Measurements from ENCODE around the gene AAMDC. TPM values are rescaled to one million over a fixed set of nuclear protein-coding genes. Genes with fewer than 3 reads are reported as not detected.

The AAMDC gene
- total RNA-seq: 10 to 100 TPM; 54.5 to 70.1 (median 61.3) TPM
- 100 to 1,000 TPM in 1 of 3 donors, 10 to 100 TPM in 2; 93.4 to 160 (median 99.8) TPM for polyA plus RNA-seq
- long read RNA-seq, donor 1, transcript AAMDC-202 (4 exons, 531 nt): major isoform, 8 of 20 reads
- long read RNA-seq, donor 1, transcript AAMDC-206 (5 exons, 579 nt): minor isoform, 6 of 20 reads
- long read RNA-seq, donor 1, partial matches to known transcripts: 0 of 20 reads
- long read RNA-seq, donor 1, other reads (novel, unspliced or antisense): 6 of 20 reads
- long read RNA-seq, donor 2, transcript AAMDC-202 (4 exons, 531 nt): minor isoform, 15 of 45 reads
- long read RNA-seq, donor 2, transcript AAMDC-206 (5 exons, 579 nt): major isoform, 18 of 45 reads
- long read RNA-seq, donor 2, partial matches to known transcripts: 1 of 45 reads
- long read RNA-seq, donor 2, other reads (novel, unspliced or antisense): 11 of 45 reads

DNA sequence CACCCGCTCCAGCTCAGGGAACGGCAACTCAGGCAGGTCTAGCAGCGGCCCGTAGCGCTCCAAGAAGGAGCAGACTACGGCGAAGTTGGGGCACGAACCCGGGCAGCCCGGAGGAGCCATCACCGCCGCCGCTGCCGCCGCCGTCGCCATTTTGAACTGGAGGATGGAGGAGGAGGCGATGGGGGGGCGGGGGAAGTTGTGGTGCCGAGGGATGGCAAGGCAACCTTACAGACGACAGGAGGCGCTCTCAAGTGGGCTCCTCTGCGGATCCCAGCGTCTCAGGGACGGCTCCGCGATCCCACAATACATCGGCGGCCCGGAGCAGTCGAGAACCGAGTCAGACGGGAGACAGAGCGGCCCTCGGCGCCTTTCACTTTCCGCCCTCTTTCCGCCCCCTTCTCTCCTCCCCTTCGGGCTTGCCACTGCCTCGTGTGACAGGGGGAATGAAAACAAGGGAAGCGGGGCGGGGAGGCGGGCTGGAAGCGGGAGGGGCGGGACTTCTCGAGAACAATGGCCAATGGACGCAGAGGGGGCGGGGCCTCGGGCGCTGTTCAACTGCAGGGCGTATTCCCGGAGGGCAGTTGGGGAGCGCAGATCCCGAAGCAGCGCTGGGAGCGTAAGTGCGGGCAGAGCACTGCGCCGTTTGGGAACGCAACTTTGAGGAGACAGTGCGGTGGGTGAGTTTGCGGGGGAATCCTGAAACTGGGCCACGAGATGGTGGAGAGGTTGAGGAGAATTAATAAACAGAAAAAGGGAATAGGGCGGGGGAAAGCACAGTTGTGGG lies at the start of gene AAMDC, which contains the start of gene RSF1:
AAMDC (plus strand) TSS at position 580 of the 784 bp plus-strand sequence. CDS start 21,353 bp downstream, outside the sequence.
RSF1 (minus strand) TSS at position 158 of the 784 bp plus-strand sequence; CDS start at position 150, 8 bp downstream.
- peaks cover 36% of the 10 kb centered on the region for H3K4me1 ChIP-seq
- no peaks in the 10 kb centered on the region for H3K27me3 ChIP-seq (ENCODE audit: insufficient read depth in 3 of 3, low read length in 2 of 3)
- TF ChIP-seq, protein P1, sequence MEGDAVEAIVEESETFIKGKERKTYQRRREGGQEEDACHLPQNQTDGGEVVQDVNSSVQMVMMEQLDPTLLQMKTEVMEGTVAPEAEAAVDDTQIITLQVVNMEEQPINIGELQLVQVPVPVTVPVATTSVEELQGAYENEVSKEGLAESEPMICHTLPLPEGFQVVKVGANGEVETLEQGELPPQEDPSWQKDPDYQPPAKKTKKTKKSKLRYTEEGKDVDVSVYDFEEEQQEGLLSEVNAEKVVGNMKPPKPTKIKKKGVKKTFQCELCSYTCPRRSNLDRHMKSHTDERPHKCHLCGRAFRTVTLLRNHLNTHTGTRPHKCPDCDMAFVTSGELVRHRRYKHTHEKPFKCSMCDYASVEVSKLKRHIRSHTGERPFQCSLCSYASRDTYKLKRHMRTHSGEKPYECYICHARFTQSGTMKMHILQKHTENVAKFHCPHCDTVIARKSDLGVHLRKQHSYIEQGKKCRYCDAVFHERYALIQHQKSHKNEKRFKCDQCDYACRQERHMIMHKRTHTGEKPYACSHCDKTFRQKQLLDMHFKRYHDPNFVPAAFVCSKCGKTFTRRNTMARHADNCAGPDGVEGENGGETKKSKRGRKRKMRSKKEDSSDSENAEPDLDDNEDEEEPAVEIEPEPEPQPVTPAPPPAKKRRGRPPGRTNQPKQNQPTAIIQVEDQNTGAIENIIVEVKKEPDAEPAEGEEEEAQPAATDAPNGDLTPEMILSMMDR (IDR thresholded peaks at IDR 0.05): peak; percentile 58
- no peaks in the 10 kb centered on the region for H3K9me3 ChIP-seq
- H3K27ac ChIP-seq: peak within 1 kb of the TSS; percentile 96
- intact Hi-C loops (cut with DNase I): loop anchor here in 1 of 2 donors (5.0 kb wide), 2 partner anchors 42 to 172 kb away; partner anchors contain the start of gene INTS4
- H3K4me3 ChIP-seq: peak within 1 kb of the TSS; percentile 97
- peak; percentile 99 for DNase-seq
- 0% methylated on average over 60 to 64 of the region's 64 CpGs for WGBS, 3 donors
- ATAC-seq: peak; percentile 89 to 94 (median 94)
- H3K36me3 ChIP-seq (ENCODE audit: insufficient read depth in 1 of 2, low read depth in 1 of 2): no peaks in the 10 kb centered on the region

DNA sequence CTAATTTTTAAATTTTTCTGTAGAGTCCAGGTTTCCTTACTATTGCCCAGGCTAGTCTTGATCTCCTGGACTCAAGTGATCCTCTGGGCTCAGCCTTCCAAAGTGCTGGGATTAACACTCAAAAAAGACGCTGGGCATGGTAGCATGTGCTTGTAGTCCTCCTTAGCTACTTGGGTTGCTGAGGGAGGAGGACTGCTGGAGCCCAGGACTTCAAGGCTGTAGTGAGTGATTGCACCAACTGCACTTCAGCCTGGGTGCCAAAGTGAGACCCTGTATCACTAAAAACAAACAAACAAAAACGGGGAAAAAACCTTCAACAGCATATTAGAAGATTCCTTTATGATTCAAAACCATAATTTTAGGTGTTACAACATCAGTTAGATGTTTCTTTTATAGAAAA lies 45.0 kb upstream of the AAMDC start:
- H3K4me1 ChIP-seq: peaks cover 4% of the 10 kb centered on the region
- H3K27ac ChIP-seq: no peak overlapping the region
- intact Hi-C loops (cut with DNase I): loop anchor here in 1 of 2 donors (10.0 kb wide), 1 partner anchor 269 kb away; no protein-coding TSS in a partner anchor
- 33 to 54% (median 38%) methylated on average over 2 of the region's 2 CpGs for WGBS, 3 donors
- TF ChIP-seq, protein P1 (IDR thresholded peaks at IDR 0.05): no peak
- no peak for ATAC-seq
- H3K9me3 ChIP-seq: no peaks in the 10 kb centered on the region
- H3K27me3 ChIP-seq (ENCODE audit: insufficient read depth in 3 of 3, low read length in 2 of 3): no peaks in the 10 kb centered on the region
- H3K36me3 ChIP-seq (ENCODE audit: insufficient read depth in 1 of 2, low read depth in 1 of 2): peaks cover 0 to 5% of the 10 kb centered on the region in 2 donors
- no peak overlapping the region for H3K4me3 ChIP-seq
- DNase-seq: no peak

DNA sequence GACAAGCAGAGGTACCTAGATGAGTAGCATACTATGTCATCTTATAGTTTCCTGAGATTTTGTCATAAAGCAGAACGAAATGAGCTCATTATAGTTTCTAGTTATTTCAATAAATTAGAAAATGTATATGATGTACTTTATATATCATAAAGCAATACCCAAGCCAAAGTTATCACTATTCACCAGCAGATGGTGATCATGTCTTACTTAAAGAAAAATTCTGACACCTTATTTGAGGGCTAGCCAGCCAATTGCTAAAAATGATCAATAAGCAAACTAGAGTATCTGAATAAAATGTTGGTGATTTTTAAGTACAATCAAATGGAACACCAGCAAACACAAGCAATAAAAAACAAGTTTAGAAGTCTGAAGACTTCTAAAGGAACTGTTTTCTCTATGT lies 44.5 kb upstream of the AAMDC start:
- TF ChIP-seq, protein P1 (IDR thresholded peaks at IDR 0.05): peak; percentile 45
- no peaks in the 10 kb centered on the region for H3K4me1 ChIP-seq
- WGBS, 3 donors: 90 to 91% (median 90%) methylated on average over 1 of the region's 1 CpG
- DNase-seq: no peak
- H3K27me3 ChIP-seq (ENCODE audit: insufficient read depth in 3 of 3, low read length in 2 of 3): no peaks in the 10 kb centered on the region
- intact Hi-C loops (cut with DNase I): loop anchor here in 1 of 2 donors (10.0 kb wide), 1 partner anchor 268 kb away; no protein-coding TSS in a partner anchor
- ATAC-seq: peak in 1 of 4 donors; percentile 49
- H3K27ac ChIP-seq: no peak overlapping the region
- no peak overlapping the region for H3K4me3 ChIP-seq
- H3K36me3 ChIP-seq (ENCODE audit: insufficient read depth in 1 of 2, low read depth in 1 of 2): peaks cover 0 to 5% of the 10 kb centered on the region in 2 donors
- H3K9me3 ChIP-seq: no peaks in the 10 kb centered on the region

DNA sequence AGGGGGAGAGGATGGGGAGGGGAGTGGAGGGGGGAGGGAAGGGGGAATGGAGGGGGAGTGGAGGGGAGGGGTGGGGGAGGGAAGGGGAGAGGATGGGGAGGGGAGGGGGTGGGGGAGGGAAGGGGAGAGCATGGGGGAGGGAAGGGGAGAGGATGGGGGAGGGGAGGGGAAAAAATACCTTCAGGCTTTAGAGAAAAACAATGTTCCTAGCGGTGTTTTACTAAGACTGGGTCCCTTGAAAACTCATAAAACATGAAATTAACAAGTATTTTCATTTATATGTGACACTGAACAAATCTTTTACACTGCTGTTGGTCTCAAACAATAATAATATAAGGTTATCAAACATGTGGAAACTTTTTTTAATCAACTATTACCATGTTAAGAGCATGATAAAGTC lies 42.8 kb upstream of the AAMDC start:
- 96 to 100% (median 100%) methylated on average over 1 of the region's 1 CpG for WGBS, 3 donors
- intact Hi-C loops (cut with DNase I): loop anchor here in 1 of 2 donors (10.0 kb wide), 1 partner anchor 267 kb away; no protein-coding TSS in a partner anchor

More for the DNA sequence above, 42.8 kb upstream of the AAMDC start:
- Histone ChIP-seq H3K4me1 (no peaks in the 10 kb centered on the region), H3K27me3 (ENCODE audit: insufficient read depth in 3 of 3, low read length in 2 of 3) (no peaks in the 10 kb centered on the region), H3K27ac (no peak overlapping the region), H3K9me3 (no peaks in the 10 kb centered on the region), H3K36me3 (ENCODE audit: insufficient read depth in 1 of 2, low read depth in 1 of 2) (peaks cover 0 to 5% of the 10 kb centered on the region in 2 donors), H3K4me3 (no peak overlapping the region)
- TF ChIP-seq, protein P1 (IDR thresholded peaks at IDR 0.05): no peak
- DNase-seq (no peak), ATAC-seq (no peak)
